ENCODE results near the gene GRIN2A. TPM values are rescaled to one million over a fixed set of nuclear protein-coding genes. Genes with fewer than 3 reads are reported as not detected.

GRIN2A gene
- total RNA-seq, 1 experiment from 2014 or later: 34.6 TPM

- no peak for TF ChIP-seq CTCF (IDR thresholded peaks at IDR 0.05; ENCODE audit: unreplicated experiment)
- H3K9me3 Mint-ChIP-seq (ENCODE audit: low read depth, unreplicated experiment): no peaks in the 10 kb centered on the region
- H3K4me1 Mint-ChIP-seq (ENCODE audit: low read depth, unreplicated experiment): peaks cover 22% of the 10 kb centered on the region
- no peaks in the 10 kb centered on the region for H3K27me3 Mint-ChIP-seq (ENCODE audit: unreplicated experiment)
- no peak overlapping the region for H3K4me3 Mint-ChIP-seq (ENCODE audit: low read depth, unreplicated experiment)
- CTCF ChIA-PET: no interaction called here
- DNase-seq: no peak
- BruUV-seq (replicated peaks): no TSS peak
- H3K36me3 Mint-ChIP-seq (ENCODE audit: insufficient read depth, unreplicated experiment): no peaks in the 10 kb centered on the region
- intact Hi-C loops (cut with micrococcal nuclease; ENCODE audit: unreplicated experiment): no loop called here
- H3K27ac Mint-ChIP-seq (ENCODE audit: unreplicated experiment): peak overlapping the region; percentile 50
These were observed 67.8 kb downstream of the GRIN2A start for GRCh38 chr16:10114409-10114808.

GRCh38 chr16:10113248-10113647 lies 69.0 kb downstream of the GRIN2A start:
- Mint-ChIP-seq H3K4me1 (ENCODE audit: low read depth, unreplicated experiment) (peaks cover 14% of the 10 kb centered on the region), H3K9me3 (ENCODE audit: low read depth, unreplicated experiment) (peaks cover 2% of the 10 kb centered on the region), H3K4me3 (ENCODE audit: low read depth, unreplicated experiment) (no peak overlapping the region), H3K27me3 (ENCODE audit: unreplicated experiment) (no peaks in the 10 kb centered on the region), H3K36me3 (ENCODE audit: insufficient read depth, unreplicated experiment) (no peaks in the 10 kb centered on the region), H3K27ac (ENCODE audit: unreplicated experiment) (no peak overlapping the region)
- TF ChIP-seq CTCF (IDR thresholded peaks at IDR 0.05; ENCODE audit: unreplicated experiment): no peak
- intact Hi-C loops (cut with micrococcal nuclease; ENCODE audit: unreplicated experiment): no loop called here
- BruUV-seq (replicated peaks): no TSS peak
- no peak for DNase-seq
- CTCF ChIA-PET: no interaction called here

GRCh38 chr16:10112021-10112420 lies 70.2 kb downstream of the GRIN2A start:
- Mint-ChIP-seq H3K27me3 (ENCODE audit: unreplicated experiment) (no peaks in the 10 kb centered on the region), H3K36me3 (ENCODE audit: insufficient read depth, unreplicated experiment) (no peaks in the 10 kb centered on the region), H3K4me1 (ENCODE audit: low read depth, unreplicated experiment) (peaks cover 14% of the 10 kb centered on the region), H3K27ac (ENCODE audit: unreplicated experiment) (no peak overlapping the region), H3K9me3 (ENCODE audit: low read depth, unreplicated experiment) (peaks cover 2% of the 10 kb centered on the region), H3K4me3 (ENCODE audit: low read depth, unreplicated experiment) (no peak overlapping the region)
- BruUV-seq (replicated peaks): no TSS peak
- DNase-seq: no peak
- no peak for TF ChIP-seq CTCF (IDR thresholded peaks at IDR 0.05; ENCODE audit: unreplicated experiment)
- intact Hi-C loops (cut with micrococcal nuclease; ENCODE audit: unreplicated experiment): no loop called here
- CTCF ChIA-PET: interaction anchor here (1.6 kb wide), 1 partner anchor 9 kb away, joined by 4 read pairs; no protein-coding TSS in a partner anchor

GRCh38 chr16:10111156-10111761 lies 71.0 kb downstream of the GRIN2A start:
- CTCF ChIA-PET: interaction anchor here (0.6 to 1.6 kb wide), 3 partner anchors 10 to 251 kb away, joined by 3 to 4 read pairs (median 4); no protein-coding TSS in a partner anchor
- H3K4me3 Mint-ChIP-seq (ENCODE audit: low read depth, unreplicated experiment): no peak overlapping the region
- no peak overlapping the region for H3K27ac Mint-ChIP-seq (ENCODE audit: unreplicated experiment)
- DNase-seq: no peak
- no TSS peak for BruUV-seq (replicated peaks)
- peaks cover 2% of the 10 kb centered on the region for H3K9me3 Mint-ChIP-seq (ENCODE audit: low read depth, unreplicated experiment)
- intact Hi-C loops (cut with micrococcal nuclease; ENCODE audit: unreplicated experiment): no loop called here
- TF ChIP-seq CTCF (IDR thresholded peaks at IDR 0.05; ENCODE audit: unreplicated experiment): no peak
- H3K4me1 Mint-ChIP-seq (ENCODE audit: low read depth, unreplicated experiment): peaks cover 14% of the 10 kb centered on the region
- no peaks in the 10 kb centered on the region for H3K27me3 Mint-ChIP-seq (ENCODE audit: unreplicated experiment)
- H3K36me3 Mint-ChIP-seq (ENCODE audit: insufficient read depth, unreplicated experiment): no peaks in the 10 kb centered on the region
